ENCODE results near the gene PRDM16. TPM values are rescaled to one million over a fixed set of nuclear protein-coding genes. Genes with fewer than 3 reads are reported as not detected.

PRDM16 gene
- total RNA-seq, 1 experiment from 2014 or later = 5.3 TPM

DNA sequence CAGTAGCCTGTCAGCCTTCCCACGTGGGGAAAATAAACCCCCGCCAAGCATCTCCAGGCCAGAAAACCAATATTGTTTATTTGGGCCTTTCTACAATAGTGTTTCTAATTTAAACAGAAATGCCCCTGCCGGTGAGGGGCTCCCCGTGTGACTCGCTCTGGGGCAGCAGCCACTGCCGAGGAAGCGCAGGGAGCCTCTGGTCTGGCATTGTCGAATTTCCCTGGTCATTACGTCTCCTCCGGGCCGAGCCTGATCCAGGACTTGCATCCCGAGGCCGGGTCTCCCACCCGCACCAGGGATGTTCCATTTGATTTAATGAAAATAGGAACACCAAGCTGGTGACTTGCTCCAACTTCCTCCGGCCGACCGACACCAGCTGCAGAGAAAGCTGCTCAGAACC, 20.5 kb downstream of the PRDM16 start:
- Mint-ChIP-seq H3K4me1 (ENCODE audit: low read depth, unreplicated experiment) (no peaks in the 10 kb centered on the region), H3K9me3 (ENCODE audit: unreplicated experiment) (no peaks in the 10 kb centered on the region)
- no peak overlapping the region for H3K4me3 ChIP-seq (ENCODE audit: low read depth, low read length)

GRCh38 chr1:3091334-3091733, 22.3 kb downstream of the PRDM16 start:
- no peaks in the 10 kb centered on the region for H3K4me1 Mint-ChIP-seq (ENCODE audit: low read depth, unreplicated experiment)

More for the DNA sequence above, 20.5 kb downstream of the PRDM16 start:
- H3K27me3 ChIP-seq (replicated peaks; ENCODE audit: control insufficient read depth, insufficient read depth, low read length) = no peaks in the 10 kb centered on the region
- Mint-ChIP-seq H3K27me3 (ENCODE audit: insufficient read depth, unreplicated experiment) (no peaks in the 10 kb centered on the region), H3K36me3 (ENCODE audit: insufficient read depth, unreplicated experiment) (no peaks in the 10 kb centered on the region), H3K27ac (ENCODE audit: unreplicated experiment) (no peak overlapping the region), H3K4me3 (ENCODE audit: unreplicated experiment) (no peak overlapping the region)
- DNase-seq = no peak
- no peaks in the 10 kb centered on the region for H3K4me1 ChIP-seq
- intact Hi-C loops (cut with micrococcal nuclease; ENCODE audit: unreplicated experiment) = no loop called here
- BruUV-seq (replicated peaks) = no TSS peak
- H3K9me3 ChIP-seq = no peaks in the 10 kb centered on the region
- TF ChIP-seq, protein P1, sequence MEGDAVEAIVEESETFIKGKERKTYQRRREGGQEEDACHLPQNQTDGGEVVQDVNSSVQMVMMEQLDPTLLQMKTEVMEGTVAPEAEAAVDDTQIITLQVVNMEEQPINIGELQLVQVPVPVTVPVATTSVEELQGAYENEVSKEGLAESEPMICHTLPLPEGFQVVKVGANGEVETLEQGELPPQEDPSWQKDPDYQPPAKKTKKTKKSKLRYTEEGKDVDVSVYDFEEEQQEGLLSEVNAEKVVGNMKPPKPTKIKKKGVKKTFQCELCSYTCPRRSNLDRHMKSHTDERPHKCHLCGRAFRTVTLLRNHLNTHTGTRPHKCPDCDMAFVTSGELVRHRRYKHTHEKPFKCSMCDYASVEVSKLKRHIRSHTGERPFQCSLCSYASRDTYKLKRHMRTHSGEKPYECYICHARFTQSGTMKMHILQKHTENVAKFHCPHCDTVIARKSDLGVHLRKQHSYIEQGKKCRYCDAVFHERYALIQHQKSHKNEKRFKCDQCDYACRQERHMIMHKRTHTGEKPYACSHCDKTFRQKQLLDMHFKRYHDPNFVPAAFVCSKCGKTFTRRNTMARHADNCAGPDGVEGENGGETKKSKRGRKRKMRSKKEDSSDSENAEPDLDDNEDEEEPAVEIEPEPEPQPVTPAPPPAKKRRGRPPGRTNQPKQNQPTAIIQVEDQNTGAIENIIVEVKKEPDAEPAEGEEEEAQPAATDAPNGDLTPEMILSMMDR (IDR thresholded peaks at IDR 0.05; ENCODE audit: insufficient read depth in 1 of 2, low read depth in 1 of 2, low read length in 1 of 2, severe bottlenecking in 1 of 2, unreplicated experiment in 1 of 2) = no peak
- no peaks in the 10 kb centered on the region for H3K36me3 ChIP-seq (ENCODE audit: control insufficient read depth, insufficient read depth, low read length)
- ChIA-PET CTCF (interaction anchor here (0.7 kb wide), 1 partner anchor 8 kb away, joined by 4 read pairs; no protein-coding TSS in a partner anchor), POLR2A (interaction anchor here (0.5 kb wide), 1 partner anchor 212 kb away, joined by 5 read pairs; no protein-coding TSS in a partner anchor)

DNA sequence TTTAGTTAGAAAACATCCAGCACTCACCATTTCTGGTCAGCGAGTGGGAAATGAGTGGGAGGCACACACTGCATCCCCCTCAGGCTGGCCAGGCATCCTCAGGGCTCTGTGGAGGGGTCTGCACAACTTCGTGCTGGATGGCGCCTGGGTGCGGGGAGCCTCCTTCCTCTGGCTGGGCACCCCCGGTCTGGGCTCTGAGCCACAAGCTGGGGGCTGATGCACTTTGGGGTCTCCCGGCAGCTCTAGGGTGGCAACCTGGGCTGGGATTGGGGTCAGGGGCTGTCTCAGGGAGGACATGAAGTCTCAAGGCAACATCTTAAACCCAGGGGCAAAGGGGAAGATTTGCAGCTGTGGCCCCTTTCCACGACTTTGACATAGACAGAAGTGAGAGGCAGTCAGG, 23.5 kb downstream of the PRDM16 start:
- no peaks in the 10 kb centered on the region for H3K36me3 ChIP-seq (ENCODE audit: control insufficient read depth, insufficient read depth, low read length)
- no peaks in the 10 kb centered on the region for H3K27me3 ChIP-seq (replicated peaks; ENCODE audit: control insufficient read depth, insufficient read depth, low read length)
- ChIA-PET POLR2A (no interaction called here), CTCF (no interaction called here)
- Mint-ChIP-seq H3K27ac (ENCODE audit: unreplicated experiment) (no peak overlapping the region), H3K27me3 (ENCODE audit: insufficient read depth, unreplicated experiment) (no peaks in the 10 kb centered on the region), H3K4me3 (ENCODE audit: unreplicated experiment) (no peak overlapping the region), H3K4me1 (ENCODE audit: low read depth, unreplicated experiment) (no peaks in the 10 kb centered on the region), H3K36me3 (ENCODE audit: insufficient read depth, unreplicated experiment) (no peaks in the 10 kb centered on the region), H3K9me3 (ENCODE audit: unreplicated experiment) (no peaks in the 10 kb centered on the region)
- intact Hi-C loops (cut with micrococcal nuclease; ENCODE audit: unreplicated experiment) = no loop called here
- TF ChIP-seq, protein P1 (IDR thresholded peaks at IDR 0.05; ENCODE audit: insufficient read depth in 1 of 2, low read depth in 1 of 2, low read length in 1 of 2, severe bottlenecking in 1 of 2, unreplicated experiment in 1 of 2) = no peak
- H3K9me3 ChIP-seq = no peaks in the 10 kb centered on the region
- no peaks in the 10 kb centered on the region for H3K4me1 ChIP-seq
- BruUV-seq (replicated peaks) = no TSS peak
- no peak for DNase-seq
- no peak overlapping the region for H3K4me3 ChIP-seq (ENCODE audit: low read depth, low read length)

More at GRCh38 chr1:3091334-3091733, 22.3 kb downstream of the PRDM16 start:
- Histone ChIP-seq H3K27me3 (replicated peaks; ENCODE audit: control insufficient read depth, insufficient read depth, low read length) (no peaks in the 10 kb centered on the region), H3K4me3 (ENCODE audit: low read depth, low read length) (no peak overlapping the region), H3K4me1 (no peaks in the 10 kb centered on the region), H3K36me3 (ENCODE audit: control insufficient read depth, insufficient read depth, low read length) (no peaks in the 10 kb centered on the region), H3K9me3 (no peaks in the 10 kb centered on the region)
- BruUV-seq (replicated peaks) = no TSS peak
- H3K4me3 Mint-ChIP-seq (ENCODE audit: unreplicated experiment) = no peak overlapping the region
- ChIA-PET CTCF (no interaction called here), POLR2A (no interaction called here)
- no peaks in the 10 kb centered on the region for H3K9me3 Mint-ChIP-seq (ENCODE audit: unreplicated experiment)
- no peaks in the 10 kb centered on the region for H3K27me3 Mint-ChIP-seq (ENCODE audit: insufficient read depth, unreplicated experiment)
- no peak for DNase-seq
- H3K36me3 Mint-ChIP-seq (ENCODE audit: insufficient read depth, unreplicated experiment) = no peaks in the 10 kb centered on the region
- TF ChIP-seq, protein P1 (IDR thresholded peaks at IDR 0.05; ENCODE audit: insufficient read depth in 1 of 2, low read depth in 1 of 2, low read length in 1 of 2, severe bottlenecking in 1 of 2, unreplicated experiment in 1 of 2) = no peak
- intact Hi-C loops (cut with micrococcal nuclease; ENCODE audit: unreplicated experiment) = no loop called here
- H3K27ac Mint-ChIP-seq (ENCODE audit: unreplicated experiment) = no peak overlapping the region
